Central memory CD8-positive, alpha-beta T cell (primary cell): ENCODE data around the gene SCGB1A1.
A peak's percentile ranks its signal among the peaks of the same experiment; 100 is the strongest.
"Not testable (repeated sequence)": the region's sequence is repeated elsewhere in the genome, so short reads cannot be mapped to it uniquely, and the experiment has no call there.

Experiments used
- ATAC-seq: fragments of 150-1000 bp; cut with Tn5 transposase; replicated peaks from 2 replicates; pipeline ENCODE4 v1.10.0; 2022; ENCODE audit warnings: mild to moderate bottlenecking, moderate FRiP score, moderate number of reproducible peaks; ENCODE audit not compliant: poor library complexity, severe bottlenecking; ENCODE audit errors: extremely low read depth
- DNase-seq, 2 donors: peaks; one replicate each; pipeline ENCODE4 v3.0.0; 2021; ENCODE audit warnings: low spot score in 2 of 2
- H3K27ac Mint-ChIP-seq: one replicate; pipeline ENCODE4 v1.8.0; 2022; ENCODE audit warnings: low read depth, mild to moderate bottlenecking, moderate library complexity, mixed read lengths
- H3K27me3 Mint-ChIP-seq: one replicate; pipeline ENCODE4 v1.8.0; 2022; ENCODE audit warnings: mixed read lengths
- H3K36me3 Mint-ChIP-seq: one replicate; pipeline ENCODE4 v1.8.0; 2022; ENCODE audit warnings: mild to moderate bottlenecking, moderate library complexity, mixed read lengths; ENCODE audit not compliant: insufficient read depth
- H3K4me1 Mint-ChIP-seq: one replicate; pipeline ENCODE4 v1.8.0; 2022; ENCODE audit warnings: mixed read lengths
- H3K4me3 Mint-ChIP-seq: one replicate; pipeline ENCODE4 v1.8.0; 2022; ENCODE audit warnings: mild to moderate bottlenecking, moderate library complexity, mixed read lengths
- H3K9me3 Mint-ChIP-seq: one replicate; pipeline ENCODE4 v1.8.0; 2022; ENCODE audit warnings: mixed read lengths

Gene SCGB1A1

DNA sequence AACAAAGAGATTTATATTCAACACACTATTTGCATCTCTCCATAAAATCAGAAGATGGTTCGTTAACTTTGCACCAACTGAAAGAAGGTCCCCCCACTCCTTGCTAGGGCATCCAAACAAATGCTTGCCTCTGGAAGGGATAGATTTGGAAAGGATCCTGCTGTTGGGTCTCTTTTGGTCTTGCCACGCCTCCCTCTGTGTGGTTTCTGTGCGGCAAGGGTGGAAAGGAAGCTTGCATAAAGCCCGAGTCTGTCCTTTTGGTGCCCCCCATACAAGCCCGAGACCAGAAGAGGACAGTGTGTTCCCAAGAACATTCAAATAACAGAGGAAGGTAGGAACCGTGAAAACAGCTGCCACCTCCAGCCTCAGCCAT lies 15.1 kb downstream of the SCGB1A1 start:
- H3K27ac Mint-ChIP-seq, result peak overlapping the region; percentile 1

DNA sequence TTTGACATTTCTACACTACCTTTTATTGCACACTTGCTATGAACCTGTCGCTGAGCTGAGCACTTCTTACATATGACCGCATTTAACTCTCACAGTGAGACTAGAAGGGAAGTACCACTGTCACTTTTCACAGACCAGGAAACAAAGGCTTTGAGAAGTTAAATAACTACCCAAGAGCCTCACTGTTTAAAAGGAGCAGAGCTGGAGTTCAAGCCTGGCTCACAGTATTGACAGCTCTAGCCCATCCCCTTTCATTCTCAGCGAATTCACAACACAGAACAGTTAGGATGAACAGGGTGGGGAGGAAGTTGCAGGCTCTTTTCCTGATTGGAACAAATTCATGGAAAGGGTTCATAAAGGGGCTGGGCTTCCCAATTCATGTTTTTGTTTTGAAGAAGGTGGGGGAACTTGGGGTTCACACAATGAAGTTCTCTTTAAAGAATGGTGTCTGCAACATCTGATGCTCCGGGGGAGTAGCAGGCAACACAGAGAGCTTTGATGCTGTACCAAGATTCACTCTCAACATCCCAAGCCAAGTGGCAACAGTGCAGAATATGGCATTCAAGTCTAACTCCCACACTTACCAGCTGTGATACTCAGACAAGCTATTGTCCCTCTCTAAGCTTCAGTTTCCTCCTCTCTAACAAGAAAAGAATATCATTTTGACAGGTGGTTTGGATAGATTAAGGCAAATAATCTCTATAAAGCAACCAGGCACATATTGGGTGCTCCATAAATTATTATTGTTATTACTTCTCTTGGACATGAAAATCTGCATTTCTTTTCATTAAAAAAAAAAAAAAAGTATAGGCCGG lies 17.2 kb downstream of the SCGB1A1 start:
- no peaks in the 10 kb centered on the region for H3K27me3 Mint-ChIP-seq
- peaks cover 2% of the 10 kb centered on the region for H3K4me1 Mint-ChIP-seq
- no peaks in the 10 kb centered on the region for H3K9me3 Mint-ChIP-seq
- peaks cover 2% of the 10 kb centered on the region for H3K36me3 Mint-ChIP-seq
- ATAC-seq (no peak), DNase-seq (no peak)
- no peak overlapping the region for H3K27ac Mint-ChIP-seq
- no peak overlapping the region for H3K4me3 Mint-ChIP-seq

More for the DNA sequence above, 15.1 kb downstream of the SCGB1A1 start:
- H3K9me3 Mint-ChIP-seq, result no peaks in the 10 kb centered on the region
- H3K27me3 Mint-ChIP-seq, result no peaks in the 10 kb centered on the region
- peaks cover 10% of the 10 kb centered on the region for H3K4me1 Mint-ChIP-seq
- no peak overlapping the region for H3K4me3 Mint-ChIP-seq
- DNase-seq (no peak), ATAC-seq (no peak)
- H3K36me3 Mint-ChIP-seq, result peaks cover 2% of the 10 kb centered on the region

GRCh38 chr11:62437616-62438015 lies 18.8 kb downstream of the SCGB1A1 start:
- Mint-ChIP-seq H3K27ac (no peak overlapping the region), H3K4me3 (no peak overlapping the region), H3K4me1 (no peaks in the 10 kb centered on the region), H3K36me3 (peaks cover 2% of the 10 kb centered on the region), H3K9me3 (no peaks in the 10 kb centered on the region), H3K27me3 (no peaks in the 10 kb centered on the region)
- ATAC-seq, result no peak
- no peak for DNase-seq

- Mint-ChIP-seq H3K4me1 (no peaks in the 10 kb centered on the region), H3K9me3 (no peaks in the 10 kb centered on the region), H3K36me3 (peaks cover 2% of the 10 kb centered on the region), H3K27me3 (no peaks in the 10 kb centered on the region), H3K4me3 (no peak overlapping the region), H3K27ac (no peak overlapping the region)
- no peak for DNase-seq
- ATAC-seq, result no peak
Observed at GRCh38 chr11:62438641-62439040, 19.8 kb downstream of the SCGB1A1 start.

- Mint-ChIP-seq H3K4me3 (no peak overlapping the region), H3K27ac (no peak overlapping the region)
- no peak for DNase-seq
Observed at GRCh38 chr11:62439785-62440602, 21.2 kb downstream of the SCGB1A1 start.

DNA sequence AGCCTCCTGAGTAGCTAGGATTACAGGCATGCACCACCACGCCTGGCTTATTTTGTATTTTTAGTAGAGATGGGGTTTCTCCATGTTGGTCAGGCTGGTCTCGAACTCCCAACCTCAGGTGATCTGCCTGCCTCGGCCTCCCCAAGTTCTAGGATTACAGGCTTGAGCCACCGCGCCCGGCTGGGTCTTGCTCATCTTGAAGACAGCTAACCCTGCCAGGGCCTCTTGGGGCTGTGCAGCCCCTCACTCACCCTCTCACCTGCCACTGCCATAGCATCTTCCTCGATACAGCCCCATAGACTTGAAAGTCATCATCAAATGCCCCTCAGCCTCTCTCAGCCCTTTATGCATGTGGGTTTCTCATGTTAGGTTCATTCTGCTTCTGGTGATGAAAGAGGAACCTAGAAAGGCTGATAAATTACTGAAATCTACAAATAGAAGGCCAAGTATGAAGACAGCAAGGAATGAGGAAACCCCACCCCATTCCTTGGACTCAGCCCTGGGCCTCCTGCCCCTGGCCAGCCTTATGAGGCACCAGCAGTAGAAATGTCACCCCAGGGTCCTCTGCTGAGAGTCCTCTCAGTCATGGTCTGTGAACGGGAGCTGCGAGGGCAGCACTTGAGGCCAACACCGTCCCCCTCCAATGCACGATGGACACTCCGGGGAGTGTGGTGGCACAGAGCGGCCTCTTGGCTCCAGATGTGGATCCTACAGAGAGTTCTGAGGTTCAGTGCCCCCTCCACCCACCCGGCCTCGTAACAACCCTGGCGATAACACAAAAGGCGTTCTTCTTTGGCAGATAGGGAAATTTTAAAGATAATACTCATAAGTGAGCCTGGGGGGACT lies 24.8 kb downstream of the SCGB1A1 start:
- no peak for ATAC-seq
- Mint-ChIP-seq H3K27ac (no peak overlapping the region), H3K4me1 (no peaks in the 10 kb centered on the region), H3K27me3 (peaks cover 32% of the 10 kb centered on the region), H3K36me3 (peaks cover 5% of the 10 kb centered on the region), H3K4me3 (no peak overlapping the region), H3K9me3 (no peaks in the 10 kb centered on the region)
- no peak for DNase-seq

More at GRCh38 chr11:62439785-62440602, 21.2 kb downstream of the SCGB1A1 start:
- Mint-ChIP-seq H3K9me3 (no peaks in the 10 kb centered on the region), H3K27me3 (no peaks in the 10 kb centered on the region), H3K36me3 (peaks cover 2% of the 10 kb centered on the region), H3K4me1 (no peaks in the 10 kb centered on the region)
- no peak for ATAC-seq

GRCh38 chr11:62444236-62444833 lies 25.5 kb downstream of the SCGB1A1 start:
- H3K4me1 Mint-ChIP-seq, result no peaks in the 10 kb centered on the region
- no peak overlapping the region for H3K4me3 Mint-ChIP-seq
- H3K9me3 Mint-ChIP-seq, result no peaks in the 10 kb centered on the region
- H3K27me3 Mint-ChIP-seq, result peaks cover 34% of the 10 kb centered on the region
- DNase-seq, result no peak
- no peak overlapping the region for H3K27ac Mint-ChIP-seq
- peak; percentile 49 for ATAC-seq
- H3K36me3 Mint-ChIP-seq, result peaks cover 5% of the 10 kb centered on the region

DNA sequence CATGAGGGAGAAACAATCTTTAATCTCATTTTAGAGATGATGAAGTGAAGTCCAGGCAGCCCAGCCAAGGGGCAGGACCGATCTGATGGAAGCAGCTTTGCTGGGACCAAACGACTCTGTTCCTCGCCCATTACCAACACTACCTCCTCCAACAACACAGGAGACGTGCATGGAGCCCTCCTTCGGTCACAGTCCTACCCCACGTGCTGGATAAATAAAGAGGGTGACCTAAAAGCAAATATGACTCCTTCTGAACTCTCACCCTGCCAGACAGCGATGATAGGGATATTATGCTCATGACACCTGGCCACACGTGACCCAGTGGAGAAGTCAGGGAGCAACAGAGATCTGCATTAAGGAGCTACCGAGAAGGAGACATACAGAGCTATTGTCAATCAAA lies 26.0 kb downstream of the SCGB1A1 start:
- no peaks in the 10 kb centered on the region for H3K4me1 Mint-ChIP-seq

GRCh38 chr11:62445314-62445740 lies 26.5 kb downstream of the SCGB1A1 start:
- peaks cover 34% of the 10 kb centered on the region for H3K27me3 Mint-ChIP-seq
- H3K4me1 Mint-ChIP-seq, result no peaks in the 10 kb centered on the region
- H3K36me3 Mint-ChIP-seq, result peaks cover 2% of the 10 kb centered on the region
- ATAC-seq, result no peak
- no peaks in the 10 kb centered on the region for H3K9me3 Mint-ChIP-seq
- H3K4me3 Mint-ChIP-seq, result no peak overlapping the region
- DNase-seq, result no peak
- H3K27ac Mint-ChIP-seq, result no peak overlapping the region

More for the DNA sequence above, 26.0 kb downstream of the SCGB1A1 start:
- no peaks in the 10 kb centered on the region for H3K9me3 Mint-ChIP-seq
- H3K27ac Mint-ChIP-seq, result no peak overlapping the region
- peaks cover 2% of the 10 kb centered on the region for H3K36me3 Mint-ChIP-seq
- H3K27me3 Mint-ChIP-seq, result peaks cover 34% of the 10 kb centered on the region
- no peak overlapping the region for H3K4me3 Mint-ChIP-seq
- no peak for DNase-seq
- ATAC-seq, result no peak

- H3K27me3 Mint-ChIP-seq, result peaks cover 34% of the 10 kb centered on the region
- no peak for DNase-seq
- H3K4me3 Mint-ChIP-seq, result no peak overlapping the region
- H3K4me1 Mint-ChIP-seq, result no peaks in the 10 kb centered on the region
- H3K27ac Mint-ChIP-seq, result no peak overlapping the region
- ATAC-seq, result no peak
- no peaks in the 10 kb centered on the region for H3K9me3 Mint-ChIP-seq
- H3K36me3 Mint-ChIP-seq, result peaks cover 2% of the 10 kb centered on the region
Observed at GRCh38 chr11:62446091-62446490, 27.3 kb downstream of the SCGB1A1 start.

DNA sequence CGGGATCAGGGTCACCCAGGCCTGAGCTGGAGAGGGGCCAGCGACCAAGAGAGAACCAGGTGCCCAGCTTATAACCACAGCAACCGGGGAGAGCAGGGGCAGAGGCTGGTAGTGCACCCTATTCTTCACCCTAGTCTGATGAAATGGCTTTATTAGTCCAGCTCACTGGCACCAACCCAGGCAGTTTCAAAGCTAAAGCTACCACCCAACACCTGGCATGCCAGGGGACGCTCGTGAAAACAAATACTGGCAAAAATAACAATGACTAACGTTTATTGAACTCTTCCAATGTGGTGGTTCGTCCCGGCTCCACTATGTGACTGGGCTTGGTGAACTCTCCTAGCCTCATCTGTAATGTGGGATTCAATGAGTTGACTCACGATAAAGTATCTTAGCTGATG lies 30.6 kb downstream of the SCGB1A1 start:
- Mint-ChIP-seq H3K4me1 (no peaks in the 10 kb centered on the region), H3K4me3 (no peak overlapping the region), H3K27ac (no peak overlapping the region), H3K27me3 (peaks cover 34% of the 10 kb centered on the region), H3K36me3 (peaks cover 2% of the 10 kb centered on the region), H3K9me3 (no peaks in the 10 kb centered on the region)
- ATAC-seq (no peak), DNase-seq (no peak)

GRCh38 chr11:62449912-62450311 lies 31.1 kb downstream of the SCGB1A1 start:
- not testable (repeated sequence) for ATAC-seq, DNase-seq, H3K4me3 Mint-ChIP-seq, H3K4me1 Mint-ChIP-seq, H3K36me3 Mint-ChIP-seq, H3K9me3 Mint-ChIP-seq, H3K27ac Mint-ChIP-seq
- H3K27me3 Mint-ChIP-seq, result peaks cover 34% of the 10 kb centered on the region
